Breast epithelium (tissue), 3 donors: ENCODE results near the gene COL17A1.

Experiments
- POLR2AphosphoS5 ChIP-seq, 3 donors: sonication (generic); formaldehyde crosslinking; IDR thresholded peaks; one replicate each; pipeline ENCODE4 v1.6.1; 2017; ENCODE audit warnings: antibody characterized with exemption in 3 of 3
- TF ChIP-seq, protein P1 (sequence below), 3 donors: fragments of 450-650 bp; IDR thresholded peaks; one replicate each; pipeline ENCODE4 v1.5.1; 2016 to 2017; ENCODE audit warnings: antibody characterized with exemption in 3 of 3, mild to moderate bottlenecking in 3 of 3, moderate library complexity in 3 of 3

DNA sequence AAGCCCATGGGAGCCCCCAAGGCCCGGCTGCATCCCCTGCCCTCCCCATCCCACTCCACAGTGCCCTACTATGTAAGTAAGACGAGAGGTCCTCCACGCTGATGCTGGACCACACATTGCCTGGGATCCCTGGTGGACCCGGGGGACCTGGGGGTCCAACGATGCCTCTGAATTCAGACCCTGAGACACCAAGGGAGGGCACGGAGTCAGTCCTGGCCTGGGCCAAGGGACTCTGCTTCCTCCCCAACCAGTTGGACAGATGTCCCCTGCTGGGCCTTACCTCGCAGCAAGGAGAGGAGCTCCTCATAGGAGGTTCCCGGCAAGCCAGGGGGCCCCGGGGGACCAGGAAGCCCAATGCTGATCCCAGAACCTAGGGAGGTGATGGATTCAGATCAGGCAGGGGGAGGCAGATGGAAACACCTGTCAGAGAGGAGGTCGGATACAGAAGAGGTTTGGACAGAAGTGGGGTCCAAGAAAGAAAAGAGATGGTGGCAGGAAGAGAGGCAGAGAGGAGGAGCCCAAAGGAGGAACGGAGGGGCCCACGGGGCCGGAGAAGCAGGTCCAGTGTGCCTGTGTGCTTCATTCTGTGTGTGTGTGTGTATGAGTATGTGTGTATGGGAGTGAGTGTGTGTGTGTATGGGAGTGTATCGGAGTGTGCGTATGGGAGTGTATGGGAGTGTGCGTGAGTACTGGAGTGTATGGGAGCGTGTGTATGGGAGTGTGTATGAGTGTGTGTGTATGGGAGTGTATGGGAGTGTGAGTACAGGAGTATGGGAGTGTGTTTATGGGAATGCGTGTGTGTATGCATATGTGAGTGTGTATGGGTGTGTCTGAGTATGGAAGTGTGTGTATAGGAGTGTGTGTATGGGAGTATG lies 50.2 kb downstream of the COL17A1 start:
- TF ChIP-seq, protein P1, sequence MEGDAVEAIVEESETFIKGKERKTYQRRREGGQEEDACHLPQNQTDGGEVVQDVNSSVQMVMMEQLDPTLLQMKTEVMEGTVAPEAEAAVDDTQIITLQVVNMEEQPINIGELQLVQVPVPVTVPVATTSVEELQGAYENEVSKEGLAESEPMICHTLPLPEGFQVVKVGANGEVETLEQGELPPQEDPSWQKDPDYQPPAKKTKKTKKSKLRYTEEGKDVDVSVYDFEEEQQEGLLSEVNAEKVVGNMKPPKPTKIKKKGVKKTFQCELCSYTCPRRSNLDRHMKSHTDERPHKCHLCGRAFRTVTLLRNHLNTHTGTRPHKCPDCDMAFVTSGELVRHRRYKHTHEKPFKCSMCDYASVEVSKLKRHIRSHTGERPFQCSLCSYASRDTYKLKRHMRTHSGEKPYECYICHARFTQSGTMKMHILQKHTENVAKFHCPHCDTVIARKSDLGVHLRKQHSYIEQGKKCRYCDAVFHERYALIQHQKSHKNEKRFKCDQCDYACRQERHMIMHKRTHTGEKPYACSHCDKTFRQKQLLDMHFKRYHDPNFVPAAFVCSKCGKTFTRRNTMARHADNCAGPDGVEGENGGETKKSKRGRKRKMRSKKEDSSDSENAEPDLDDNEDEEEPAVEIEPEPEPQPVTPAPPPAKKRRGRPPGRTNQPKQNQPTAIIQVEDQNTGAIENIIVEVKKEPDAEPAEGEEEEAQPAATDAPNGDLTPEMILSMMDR (IDR thresholded peaks at IDR 0.05), result no peak
- no peak for TF ChIP-seq POLR2AphosphoS5 (IDR thresholded peaks at IDR 0.05)
